HepG2 (cell line): Measurements from ENCODE around the gene DAPK3. TPM values are rescaled to one million over a fixed set of nuclear protein-coding genes. Genes with fewer than 3 reads are reported as not detected.
A peak's percentile ranks its signal among the peaks of the same experiment; 100 is the strongest.

ENCODE experiments used
- AGO1 ChIP-seq: fragments of 200-400 bp; formaldehyde crosslinking; IDR thresholded peaks from 2 replicates; pipeline ENCODE4 v1.6.1; 2017; ENCODE audit warnings: mild to moderate bottlenecking, low read depth, low read length, moderate library complexity; ENCODE audit not compliant: poor library complexity, severe bottlenecking
- CENPT ChIP-seq: sonication (generic); formaldehyde crosslinking; IDR thresholded peaks from 2 replicates; pipeline ENCODE4 v1.8.0; 2022; ENCODE audit warnings: low read depth, mild to moderate bottlenecking, moderate library complexity, missing genetic modification reagents
- FLYWCH1 ChIP-seq: sonication (generic); formaldehyde crosslinking; IDR thresholded peaks from 2 replicates; pipeline ENCODE4 v1.8.1; 2023; ENCODE audit warnings: mild to moderate bottlenecking, missing genetic modification reagents
- HNRNPLL ChIP-seq: fragments of 200-400 bp; formaldehyde crosslinking; IDR thresholded peaks from 2 replicates; pipeline ENCODE4 v1.6.1; 2017; ENCODE audit warnings: mild to moderate bottlenecking, low read depth, low read length; ENCODE audit not compliant: poor library complexity, severe bottlenecking
- KDM6A ChIP-seq: IDR thresholded peaks from 2 replicates; pipeline ENCODE4 v1.6.1; 2016; ENCODE audit warnings: low read depth
- MAF1 ChIP-seq: sonication (generic); formaldehyde crosslinking; IDR thresholded peaks from 2 replicates; pipeline ENCODE4 v1.5.0; 2020; ENCODE audit warnings: missing genetic modification reagents, borderline replicate concordance
- MIER2 ChIP-seq: IDR thresholded peaks from 2 replicates; pipeline ENCODE4 v1.6.1; 2016; ENCODE audit warnings: missing biosample characterization, missing genetic modification reagents
- NAIF1 ChIP-seq: sonication (generic); formaldehyde crosslinking; IDR thresholded peaks from 2 replicates; pipeline ENCODE4 v1.5.0; 2020; ENCODE audit warnings: mild to moderate bottlenecking, missing genetic modification reagents, borderline replicate concordance
- NCOA1 ChIP-seq: sonication (generic); formaldehyde crosslinking; IDR thresholded peaks from 2 replicates; pipeline ENCODE4 v1.9.0; 2021; ENCODE audit warnings: missing genetic modification reagents
- PAWR ChIP-seq: sonication (generic); formaldehyde crosslinking; IDR thresholded peaks from 2 replicates; pipeline ENCODE4 v1.4.0; 2020; ENCODE audit warnings: missing genetic modification reagents, mild to moderate bottlenecking, borderline replicate concordance
- TFAP4 ChIP-seq: sonication (generic); IDR thresholded peaks from 2 replicates; pipeline ENCODE4 v1.6.1; 2016; ENCODE audit warnings: low read depth, borderline replicate concordance
- TFDP2 ChIP-seq: sonication (generic); formaldehyde crosslinking; IDR thresholded peaks from 2 replicates; pipeline ENCODE4 v1.4.0; 2020; ENCODE audit warnings: missing genetic modification reagents
- ZBTB7B ChIP-seq: sonication (generic); formaldehyde crosslinking; IDR thresholded peaks from 2 replicates; pipeline ENCODE4 v1.4.0; 2020; ENCODE audit warnings: missing genetic modification reagents
- ZKSCAN5 ChIP-seq: sonication (generic); formaldehyde crosslinking; IDR thresholded peaks from 2 replicates; pipeline ENCODE4 v1.5.1; 2020; ENCODE audit warnings: mild to moderate bottlenecking, missing genetic modification reagents
- ZKSCAN8 ChIP-seq: IDR thresholded peaks from 2 replicates; pipeline ENCODE4 v1.6.1; 2016; ENCODE audit warnings: borderline replicate concordance, missing genetic modification reagents, missing compliant biosample characterization
- ZNF142 ChIP-seq: sonication (generic); formaldehyde crosslinking; IDR thresholded peaks from 2 replicates; pipeline ENCODE4 v1.4.0; 2020; ENCODE audit warnings: missing genetic modification reagents
- ZNF17 ChIP-seq: sonication (generic); formaldehyde crosslinking; IDR thresholded peaks from 2 replicates; pipeline ENCODE4 v1.5.0; 2020; ENCODE audit warnings: mild to moderate bottlenecking, missing genetic modification reagents
- ZNF20 ChIP-seq: sonication (generic); formaldehyde crosslinking; IDR thresholded peaks from 2 replicates; pipeline ENCODE4 v1.4.0; 2020; ENCODE audit warnings: mild to moderate bottlenecking, moderate library complexity, missing genetic modification reagents
- ZNF484 ChIP-seq: sonication (generic); formaldehyde crosslinking; IDR thresholded peaks from 2 replicates; pipeline ENCODE4 v1.5.1; 2020; ENCODE audit warnings: mild to moderate bottlenecking, low read depth, missing genetic modification reagents, borderline replicate concordance
- ZNF557 ChIP-seq: sonication (generic); formaldehyde crosslinking; IDR thresholded peaks from 2 replicates; pipeline ENCODE4 v1.4.0; 2020; ENCODE audit warnings: missing genetic modification reagents
- polyA plus RNA-seq, 8 experiments: library from polyadenylated mRNA; depleted of rRNA in 3 of 8; stranded (reverse) in 7 of 8; unstranded in 1 of 8; fragments of >200 nt; fragmentation: Illumina TruSeq in 4 of 8; extraction: Trizol in 4 of 8; gene quantifications; 2 replicates each; pipeline versions ENCODE4 v1.2.1 to v1.2.3, GENCODE V29; 2011 to 2016; ENCODE audit warnings: low read depth in 4 of 8, missing spikeins in 1 of 8, mixed read lengths in 1 of 8; ENCODE audit not compliant: insufficient read depth in 1 of 8
- total RNA-seq, 5 experiments: library from RNA; depleted of rRNA; stranded (reverse); fragments of >200 nt; fragmentation: Illumina TruSeq; extraction: Trizol; gene quantifications; 2 replicates each; pipeline ENCODE4 v1.2.3, GENCODE V29; 2016; ENCODE audit warnings: low read depth in 1 of 5

The DAPK3 gene
- total and polyA plus RNA-seq, 2 of the 13 experiments (the other 11 are each of a cell fraction or from before 2014, with no cell fraction given): 30.5 to 37.3 TPM

- TF ChIP-seq ZNF142 (CRISPR knock-in tag): no peak
- TF ChIP-seq ZKSCAN5: no peak
- no peak for TF ChIP-seq HNRNPLL
- no peak for TF ChIP-seq ZNF557 (CRISPR knock-in tag)
- no peak for TF ChIP-seq ZNF17 (CRISPR knock-in tag)
- no peak for TF ChIP-seq ZKSCAN8
- no peak for TF ChIP-seq PAWR
- TF ChIP-seq NCOA1: no peak
- TF ChIP-seq CENPT (CRISPR knock-in tag): no peak
- no peak for TF ChIP-seq AGO1
- TF ChIP-seq NAIF1 (CRISPR knock-in tag): no peak
- no peak for TF ChIP-seq KDM6A (CRISPR knock-in tag)
- TF ChIP-seq ZNF20 (CRISPR knock-in tag): no peak
- TF ChIP-seq TFAP4: peak; percentile 84; the same call in 1 of the 2 replicates
- TF ChIP-seq TFDP2 (CRISPR knock-in tag): no peak
- no peak for TF ChIP-seq MIER2 (CRISPR knock-in tag)
- no peak; the same call in 1 of the 2 replicates for TF ChIP-seq ZBTB7B (CRISPR knock-in tag)
- TF ChIP-seq ZNF484: no peak
- TF ChIP-seq MAF1: no peak
- no peak for TF ChIP-seq FLYWCH1 (CRISPR knock-in tag)
Observed at GRCh38 chr19:3968556-3969434, 2.1 kb downstream of the DAPK3 start (continued).
